Ramos (cell line): ENCODE results near the gene ZNF239.
"Not testable (repeated sequence)": the region's sequence is repeated elsewhere in the genome, so short reads cannot be mapped to it uniquely, and the experiment has no call there.

Source experiments
- in situ Hi-C: fragments of 300-500 bp; cut with MboI; formaldehyde crosslinking; loops from one replicate; pipeline ENCODE4 v1.14.3; 2022; ENCODE audit warnings: low sequenced_read_pairs; ENCODE audit not compliant: unreplicated experiment

The ZNF239 gene

DNA sequence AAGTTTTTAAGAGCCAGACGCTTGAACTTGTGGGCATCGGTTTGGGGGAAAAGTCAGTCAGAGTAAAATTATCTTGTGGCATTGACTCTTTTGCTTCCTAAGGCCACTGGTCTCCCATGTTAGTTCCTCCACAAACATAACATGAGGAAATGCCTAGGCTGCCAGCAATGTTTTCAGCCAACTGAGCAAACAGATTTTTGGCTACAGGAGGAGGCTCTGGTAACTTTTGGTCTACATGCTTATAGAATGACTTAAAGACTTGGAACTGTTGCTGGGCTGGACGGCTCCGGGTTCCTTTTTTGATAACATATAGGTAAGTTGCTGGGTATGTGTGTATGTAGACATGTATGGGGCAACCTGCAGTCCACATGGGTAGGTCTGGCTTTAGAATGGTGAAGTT, 9.6 kb upstream of the ZNF239 start:
- in situ Hi-C loops, result no loop called here

DNA sequence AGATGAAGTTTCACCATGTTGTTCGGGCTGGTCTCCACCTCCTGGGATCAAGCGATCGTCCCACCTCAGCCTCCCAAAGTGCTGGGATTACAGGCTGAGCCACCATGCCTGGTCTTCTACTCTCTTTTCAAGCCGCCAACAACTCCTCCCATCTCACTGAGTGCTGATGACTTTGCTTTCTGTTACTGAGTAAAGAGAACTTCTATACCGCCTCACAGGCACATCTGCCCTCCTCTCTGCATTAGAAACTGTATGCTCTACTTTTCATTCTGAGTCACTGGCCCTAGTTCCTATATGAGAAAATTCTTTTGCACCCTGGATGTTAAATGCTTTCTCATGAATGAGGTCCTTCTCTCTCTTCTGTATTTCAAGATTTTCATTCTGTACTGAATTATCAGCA, 2.2 kb upstream of the ZNF239 start:
- in situ Hi-C loops, result no loop called here

DNA sequence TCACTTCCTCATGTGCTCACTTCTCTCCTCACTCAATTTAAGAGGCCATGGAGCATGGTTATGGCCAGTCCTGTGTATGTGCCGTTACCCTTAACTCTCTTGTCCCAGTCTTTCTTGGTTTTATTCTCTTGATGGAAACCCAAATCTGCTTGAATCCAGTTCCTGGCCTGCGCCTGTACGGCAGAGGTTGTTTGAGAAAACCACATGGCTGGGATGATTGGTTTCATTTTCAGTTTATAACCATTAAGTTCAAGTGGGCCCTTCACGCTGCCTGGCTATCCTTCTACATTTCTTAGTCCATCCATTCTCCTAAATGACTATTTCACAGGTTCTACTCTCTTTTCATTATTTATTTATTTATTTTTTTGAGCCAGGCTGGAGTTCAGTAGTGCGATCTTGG, 1.6 kb upstream of the ZNF239 start:
- in situ Hi-C loops, result no loop called here

DNA sequence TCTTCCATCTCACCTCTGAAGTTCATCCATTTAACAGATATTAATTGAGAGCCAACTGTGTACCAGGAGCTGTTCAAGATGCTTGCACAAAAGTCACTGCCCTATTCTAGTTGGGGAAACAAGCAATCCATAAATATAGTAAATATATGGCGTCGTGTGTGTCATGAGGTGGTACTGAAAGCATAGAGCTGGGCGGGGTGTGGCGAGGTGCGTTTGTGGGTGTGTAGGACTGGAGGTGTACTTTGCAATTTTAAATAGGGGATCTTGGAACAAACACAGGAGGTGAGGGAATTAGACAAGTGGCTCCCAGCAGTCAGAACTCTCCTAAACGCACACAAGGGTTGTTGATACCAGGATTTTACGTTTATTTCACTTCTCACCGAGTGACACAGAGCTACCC, 490 bp upstream of the ZNF239 start:
- in situ Hi-C loops, result no loop called here

DNA sequence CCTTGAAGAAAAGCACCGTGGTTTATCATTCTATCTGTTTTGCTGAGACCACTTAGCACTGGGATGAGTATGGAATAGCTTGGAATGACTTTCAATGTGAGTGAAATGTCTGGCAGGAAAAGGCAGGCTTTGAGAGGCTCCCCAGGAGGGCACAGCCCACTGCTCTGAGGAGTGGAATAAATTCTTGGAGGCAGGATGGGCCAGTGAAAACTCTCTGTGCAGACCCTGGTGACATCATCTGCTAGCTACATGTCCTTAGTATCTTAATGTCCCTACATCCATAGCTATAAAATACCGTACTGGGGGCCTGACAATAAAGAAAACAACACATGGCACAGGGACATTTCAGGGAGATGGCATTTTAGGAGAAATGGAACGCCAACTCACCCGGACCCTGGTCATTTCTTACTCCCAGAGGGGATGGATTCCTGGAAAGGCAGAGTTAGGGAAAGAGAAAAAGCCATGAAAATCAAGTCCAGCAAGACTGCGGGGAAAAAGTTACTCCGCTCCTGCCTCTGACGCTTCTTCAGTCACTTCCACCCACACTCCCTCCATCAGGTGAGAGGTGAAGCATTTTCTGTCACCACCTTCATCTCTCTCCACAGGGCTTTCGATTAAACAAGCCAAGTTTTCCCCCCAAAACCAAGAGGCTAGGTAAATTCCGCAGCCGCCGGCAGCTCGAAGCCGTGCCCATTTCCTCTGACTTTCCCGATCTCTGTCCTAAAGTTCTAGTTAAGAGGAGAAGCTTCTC, 991 bp downstream of the ZNF239 start:
- in situ Hi-C loops, result no loop called here

DNA sequence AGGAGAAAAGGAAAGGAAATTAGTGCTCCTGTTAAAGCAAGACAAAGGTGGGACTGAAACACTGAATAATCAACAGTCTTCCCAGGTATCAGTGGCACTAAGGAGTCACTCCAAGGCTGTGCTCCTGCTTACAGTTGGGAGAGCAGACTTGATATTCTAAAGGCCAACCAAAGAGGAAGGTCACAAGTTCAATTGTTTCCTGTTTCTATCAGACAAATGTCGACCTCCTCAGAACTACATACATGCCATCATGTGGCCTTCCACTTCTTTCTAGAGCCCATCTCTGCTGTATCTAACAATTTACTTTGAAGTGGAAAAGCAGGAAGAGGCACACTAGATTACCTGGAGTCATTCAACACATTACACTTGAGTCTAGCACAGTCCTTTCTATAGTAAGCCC, 3.4 kb downstream of the ZNF239 start:
- in situ Hi-C loops, result no loop called here

DNA sequence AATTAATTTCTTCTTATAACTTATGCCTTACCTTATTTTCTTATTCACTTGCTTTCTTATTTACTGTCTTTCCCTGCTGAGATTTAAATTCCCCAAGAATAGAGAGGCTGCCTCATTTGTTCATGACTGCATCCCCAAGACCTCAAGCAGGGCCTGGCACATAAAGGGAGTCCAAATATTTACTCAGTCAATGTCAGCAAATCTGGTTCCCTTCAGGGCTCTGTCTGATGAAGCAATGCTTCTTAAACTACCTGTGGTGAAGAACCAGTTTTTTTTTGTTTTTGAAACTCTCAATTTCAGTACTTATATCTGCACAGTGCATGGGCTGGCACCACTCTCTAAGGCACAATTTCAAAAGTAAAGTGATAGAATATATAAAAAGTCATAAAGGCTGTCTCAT, 4.7 kb downstream of the ZNF239 start:
- in situ Hi-C loops, result no loop called here

DNA sequence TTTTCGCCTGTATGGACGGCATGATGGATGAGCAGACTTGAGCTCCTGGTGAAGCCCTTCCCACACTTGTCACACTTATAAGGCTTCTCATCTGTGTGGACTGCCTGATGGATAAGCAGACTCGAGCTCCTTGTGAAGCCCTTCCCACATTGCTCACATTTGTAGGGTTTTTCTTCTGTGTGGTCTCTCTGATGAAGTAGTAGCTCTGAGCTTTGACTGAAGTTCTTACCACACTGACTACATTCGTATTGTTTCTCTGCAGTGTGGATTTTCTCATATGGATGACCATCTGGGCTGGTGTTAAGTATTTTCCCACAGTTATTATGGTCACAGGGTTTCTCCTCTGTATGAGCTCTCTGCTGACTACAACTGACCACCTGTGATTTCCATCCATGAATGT, 17.2 kb downstream of the ZNF239 start:
- in situ Hi-C loops, result no loop called here

DNA sequence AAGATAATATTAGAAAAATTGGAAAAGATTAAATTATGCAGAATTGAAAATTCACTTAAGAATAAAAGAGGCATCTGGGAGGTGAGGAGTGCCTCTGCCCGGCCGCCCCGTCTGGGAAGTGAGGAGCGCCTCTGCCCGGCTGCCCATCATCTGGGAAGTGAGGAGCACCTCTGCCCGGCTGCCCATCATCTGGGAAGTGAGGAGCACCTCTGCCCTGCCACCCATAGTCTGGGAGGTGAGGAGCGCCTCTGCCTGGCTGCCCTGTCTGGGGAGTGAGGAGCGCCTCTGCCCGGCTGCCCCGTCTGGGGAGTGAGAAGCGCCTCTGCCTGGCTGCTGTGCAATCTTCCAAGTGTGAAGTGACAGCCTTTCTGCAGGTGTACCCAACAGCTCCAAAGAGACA, 30.7 kb downstream of the ZNF239 start:
- in situ Hi-C loops, result not testable (repeated sequence)

DNA sequence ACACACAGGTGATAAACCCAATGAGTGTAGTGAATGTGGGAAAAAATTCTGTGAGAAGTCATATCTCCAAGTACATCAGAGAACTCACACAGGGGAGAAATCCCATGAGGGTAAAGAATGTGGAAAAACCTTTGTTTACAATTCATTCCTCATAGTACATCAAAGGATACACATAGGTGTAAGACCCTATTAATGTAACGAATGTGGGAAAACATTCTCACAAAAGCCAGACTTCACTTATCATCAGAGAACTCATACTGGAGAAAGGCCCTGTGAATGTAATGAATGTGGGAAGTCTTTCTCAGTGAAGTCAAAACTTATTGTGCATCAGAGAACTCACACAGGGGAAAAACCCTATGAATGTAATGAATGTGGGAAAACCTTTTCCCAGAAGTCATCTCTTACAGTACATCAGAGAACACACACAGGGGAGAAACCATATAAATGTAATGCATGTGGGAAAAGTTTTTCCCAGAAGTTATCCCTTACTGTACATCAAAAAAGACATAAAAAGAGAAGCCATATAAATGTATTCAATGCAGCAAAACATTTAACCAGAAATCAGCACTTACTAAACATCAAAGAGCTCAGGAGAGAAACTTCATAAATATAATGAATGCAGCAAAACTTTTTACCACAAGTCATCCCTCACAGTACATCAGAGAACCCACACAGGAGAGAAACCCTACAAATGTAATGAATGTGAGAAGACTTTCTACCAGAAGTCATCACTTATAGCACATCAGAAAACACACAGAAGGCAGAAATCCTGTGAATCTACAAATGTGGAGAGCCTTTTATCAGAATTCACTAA, 49.8 kb downstream of the ZNF239 start:
- in situ Hi-C loops, result no loop called here
